HG02678 (cell line): ENCODE measurements around the gene MPZL3.
"Not testable (repeated sequence)": the region's sequence is repeated elsewhere in the genome, so short reads cannot be mapped to it uniquely, and the experiment has no call there.

Experiments used
- ATAC-seq: cut with Tn5 transposase; IDR thresholded peaks from one replicate; pipeline ENCODE4 v1.9.1; 2021; ENCODE audit warnings: mild to moderate bottlenecking, moderate library complexity; ENCODE audit not compliant: unreplicated experiment

MPZL3 gene

GRCh38 chr11:118213201-118213600 lies 39.0 kb downstream of the MPZL3 start:
- ATAC-seq, result no peak

GRCh38 chr11:118212781-118213191 lies 39.4 kb downstream of the MPZL3 start:
- ATAC-seq, result no peak

- no peak for ATAC-seq
Measured at GRCh38 chr11:118212131-118212725, 39.9 kb downstream of the MPZL3 start.

- no peak for ATAC-seq
Measured at GRCh38 chr11:118211006-118211405, 41.2 kb downstream of the MPZL3 start.

- no peak for ATAC-seq
Measured at GRCh38 chr11:118210323-118210722, 41.8 kb downstream of the MPZL3 start.

GRCh38 chr11:118209033-118209432 lies 43.1 kb downstream of the MPZL3 start:
- ATAC-seq, result no peak

GRCh38 chr11:118207079-118207478 lies 45.1 kb downstream of the MPZL3 start:
- no peak for ATAC-seq

GRCh38 chr11:118206391-118207031 lies 45.7 kb downstream of the MPZL3 start:
- no peak for ATAC-seq

- ATAC-seq, result no peak
Measured at GRCh38 chr11:118205606-118206378, 46.4 kb downstream of the MPZL3 start.

- ATAC-seq, result peak; percentile 46
Measured at GRCh38 chr11:118202599-118203422, 49.4 kb downstream of the MPZL3 start.

- no peak for ATAC-seq
Measured at GRCh38 chr11:118201966-118202365, 50.2 kb downstream of the MPZL3 start.

GRCh38 chr11:118200901-118201680 lies 51.1 kb downstream of the MPZL3 start:
- ATAC-seq, result no peak

GRCh38 chr11:118200497-118200896 lies 51.7 kb downstream of the MPZL3 start:
- ATAC-seq, result no peak

GRCh38 chr11:118199135-118199534 lies 53.0 kb downstream of the MPZL3 start:
- ATAC-seq, result no peak

GRCh38 chr11:118198370-118198769 lies 53.8 kb downstream of the MPZL3 start:
- no peak for ATAC-seq

- no peak for ATAC-seq
Measured at GRCh38 chr11:118194835-118195627, 57.1 kb downstream of the MPZL3 start.

GRCh38 chr11:118193910-118194566 lies 58.1 kb downstream of the MPZL3 start:
- no peak for ATAC-seq

- not testable (repeated sequence) for ATAC-seq
Measured at GRCh38 chr11:118192817-118193216, 59.3 kb downstream of the MPZL3 start.

- not testable (repeated sequence) for ATAC-seq
Measured at GRCh38 chr11:118190942-118191506, 61.1 kb downstream of the MPZL3 start.
